ENCODE measurements around the gene POLL.

POLL gene

GRCh38 chr10:101571271-101571925, 16.7 kb downstream of the POLL start:
- Histone ChIP-seq H3K9me3 (ENCODE audit: insufficient read depth, low read length) (no peaks in the 10 kb centered on the region), H3K4me3 (ENCODE audit: insufficient read depth, low read length, poor library complexity, severe bottlenecking) (no peak overlapping the region), H2AFZ (ENCODE audit: low read depth, low read length, severe bottlenecking) (no peak overlapping the region), H3K4me2 (ENCODE audit: low read depth, low read length, poor library complexity, severe bottlenecking) (no peak overlapping the region), H3K27ac (ENCODE audit: low read depth, low read length) (no peak overlapping the region), H3K27me3 (ENCODE audit: low read length) (no peaks in the 10 kb centered on the region; the same call in 1 of the 2 replicates), H3K79me2 (ENCODE audit: insufficient read depth, low read length) (no peaks in the 10 kb centered on the region), H4K20me1 (ENCODE audit: low read depth, low read length) (no peaks in the 10 kb centered on the region), H3K9ac (ENCODE audit: low read length) (no peak overlapping the region), H3F3A (ENCODE audit: insufficient read depth) (no peaks in the 10 kb centered on the region), H3K36me3 (ENCODE audit: low read length) (no peaks in the 10 kb centered on the region), H3K9me2 (replicated peaks; ENCODE audit: insufficient read depth, low read length) (no peaks in the 10 kb centered on the region)
- TF ChIP-seq CTCF (IDR thresholded peaks at IDR 0.05; ENCODE audit: insufficient read depth, low read length, poor library complexity, severe bottlenecking) (no peak), EZH2phosphoT487 (conservative IDR thresholded peaks at IDR 0.05; ENCODE audit: low read length) (no peak)

GRCh38 chr10:101570428-101571270, 17.4 kb downstream of the POLL start:
- no peaks in the 10 kb centered on the region for H3K9me2 ChIP-seq (replicated peaks; ENCODE audit: insufficient read depth, low read length)
- no peaks in the 10 kb centered on the region for H3K9me3 ChIP-seq (ENCODE audit: insufficient read depth, low read length)
- no peaks in the 10 kb centered on the region for H3F3A ChIP-seq (ENCODE audit: insufficient read depth)
- peak overlapping the region; percentile 94 for H2AFZ ChIP-seq (ENCODE audit: low read depth, low read length, severe bottlenecking)
- no peak for TF ChIP-seq EZH2phosphoT487 (conservative IDR thresholded peaks at IDR 0.05; ENCODE audit: low read length)
- no peak for TF ChIP-seq CTCF (IDR thresholded peaks at IDR 0.05; ENCODE audit: insufficient read depth, low read length, poor library complexity, severe bottlenecking)
- peak overlapping the region; percentile 67 for H3K4me3 ChIP-seq (ENCODE audit: insufficient read depth, low read length, poor library complexity, severe bottlenecking)
- no peaks in the 10 kb centered on the region for H3K79me2 ChIP-seq (ENCODE audit: insufficient read depth, low read length)
- peak overlapping the region; percentile 55; the same call in 1 of the 2 replicates for H3K9ac ChIP-seq (ENCODE audit: low read length)
- no peaks in the 10 kb centered on the region for H3K36me3 ChIP-seq (ENCODE audit: low read length)
- no peak overlapping the region for H3K27ac ChIP-seq (ENCODE audit: low read depth, low read length)
- no peaks in the 10 kb centered on the region; the same call in 1 of the 2 replicates for H3K27me3 ChIP-seq (ENCODE audit: low read length)
- H3K4me2 ChIP-seq (ENCODE audit: low read depth, low read length, poor library complexity, severe bottlenecking) = peak overlapping the region; percentile 86
- no peaks in the 10 kb centered on the region for H4K20me1 ChIP-seq (ENCODE audit: low read depth, low read length)

- H3K9me2 ChIP-seq (replicated peaks; ENCODE audit: insufficient read depth, low read length) = no peaks in the 10 kb centered on the region
- peak overlapping the region; percentile 67 for H3K4me3 ChIP-seq (ENCODE audit: insufficient read depth, low read length, poor library complexity, severe bottlenecking)
- TF ChIP-seq CTCF (IDR thresholded peaks at IDR 0.05; ENCODE audit: insufficient read depth, low read length, poor library complexity, severe bottlenecking) = peak; percentile 72
- no peak for TF ChIP-seq EZH2phosphoT487 (conservative IDR thresholded peaks at IDR 0.05; ENCODE audit: low read length)
- no peaks in the 10 kb centered on the region for H3K79me2 ChIP-seq (ENCODE audit: insufficient read depth, low read length)
- peak overlapping the region; percentile 55 for H3K9ac ChIP-seq (ENCODE audit: low read length)
- no peaks in the 10 kb centered on the region; the same call in 1 of the 2 replicates for H3K27me3 ChIP-seq (ENCODE audit: low read length)
- H3K9me3 ChIP-seq (ENCODE audit: insufficient read depth, low read length) = no peaks in the 10 kb centered on the region
- no peak overlapping the region for H3K27ac ChIP-seq (ENCODE audit: low read depth, low read length)
- no peaks in the 10 kb centered on the region for H3F3A ChIP-seq (ENCODE audit: insufficient read depth)
- H4K20me1 ChIP-seq (ENCODE audit: low read depth, low read length) = no peaks in the 10 kb centered on the region
- peak overlapping the region; percentile 86 for H3K4me2 ChIP-seq (ENCODE audit: low read depth, low read length, poor library complexity, severe bottlenecking)
- peak overlapping the region; percentile 94 for H2AFZ ChIP-seq (ENCODE audit: low read depth, low read length, severe bottlenecking)
- H3K36me3 ChIP-seq (ENCODE audit: low read length) = no peaks in the 10 kb centered on the region
These were observed 18.2 kb downstream of the POLL start for GRCh38 chr10:101569622-101570427.

All from SU-DHL-6 (cell line).